Endodermal cell (in vitro differentiated cells): ENCODE measurements around the gene FYN. TPM values are rescaled to one million over a fixed set of nuclear protein-coding genes. Genes with fewer than 3 reads are reported as not detected.

Source experiments
- DNase-seq: peaks from one replicate; pipeline ENCODE4 v3.0.0-alpha.2; 2017
- H3K27ac ChIP-seq: 2 replicates; pipeline ENCODE4 v1.5.1; 2013; ENCODE audit warnings: mild to moderate bottlenecking, low read depth, low read length, moderate library complexity
- H3K27me3 ChIP-seq: 2 replicates; pipeline ENCODE4 v1.6.1; 2013; ENCODE audit warnings: mild to moderate bottlenecking, low read length, moderate library complexity; ENCODE audit not compliant: insufficient read depth, control insufficient read depth, poor library complexity, severe bottlenecking
- H3K36me3 ChIP-seq: 2 replicates; pipeline ENCODE4 v1.7.0; 2013; ENCODE audit warnings: mild to moderate bottlenecking, low read length, moderate library complexity; ENCODE audit not compliant: control insufficient read depth, insufficient read depth
- H3K4me1 ChIP-seq: one replicate; pipeline ENCODE4 v1.7.0; 2013; ENCODE audit warnings: low read length; ENCODE audit not compliant: control insufficient read depth, insufficient read depth
- H3K4me3 ChIP-seq: 2 replicates; pipeline ENCODE4 v1.5.1; 2013; ENCODE audit warnings: mild to moderate bottlenecking, low read length, moderate library complexity
- H3K9ac ChIP-seq: 2 replicates; pipeline ENCODE4 v1.6.1; 2013; ENCODE audit warnings: mild to moderate bottlenecking, low read length, moderate library complexity; ENCODE audit not compliant: poor library complexity, severe bottlenecking; ENCODE audit errors: extremely low read depth
- H3K9me3 ChIP-seq: 2 replicates; pipeline ENCODE4 v1.6.1; 2013; ENCODE audit warnings: mild to moderate bottlenecking, low read length, moderate library complexity; ENCODE audit not compliant: control insufficient read depth
- H3K27ac Mint-ChIP-seq: 2 replicates; pipeline ENCODE4 v1.8.0; 2020; ENCODE audit warnings: mixed read lengths
- H3K27me3 Mint-ChIP-seq: 2 replicates; pipeline ENCODE4 v1.8.0; 2021; ENCODE audit warnings: mild to moderate bottlenecking, mixed read lengths; ENCODE audit not compliant: insufficient read depth
- H3K36me3 Mint-ChIP-seq: 2 replicates; pipeline ENCODE4 v1.8.0; 2020; ENCODE audit warnings: low read depth, mixed read lengths
- H3K4me1 Mint-ChIP-seq: 2 replicates; pipeline ENCODE4 v1.8.0; 2020; ENCODE audit warnings: mixed read lengths
- H3K4me3 Mint-ChIP-seq: 2 replicates; pipeline ENCODE4 v1.8.0; 2020; ENCODE audit warnings: mild to moderate bottlenecking, moderate library complexity, mixed read lengths
- H3K9me3 Mint-ChIP-seq: 2 replicates; pipeline ENCODE4 v1.8.0; 2020; ENCODE audit warnings: mild to moderate bottlenecking, mixed read lengths
- CTCF ChIP-seq: fragments of 200-600 bp; sonication (generic); conservative IDR thresholded peaks from 2 replicates; pipeline ENCODE4 v1.5.0; 2021; ENCODE audit warnings: antibody characterized with exemption, mild to moderate bottlenecking
- WGBS, 2 experiments: methylation state at CpG; one replicate each; pipeline versions ENCODE4 v1.1.5 to v1.1.7; 2013; ENCODE audit warnings: missing lambda C conversion rate in 2 of 2, mixed read lengths in 1 of 2; ENCODE audit not compliant: insufficient coverage in 1 of 2, insufficient read length in 1 of 2; 5-methylcytosine and 5-hydroxymethylcytosine counted together
- total RNA-seq, 2 donors: library from RNA; stranded (reverse); fragmentation: NEBNext Ultra II Directional in 1 of 2; extraction: Animal tissue kit (Norgen Biotek cat#: 25700) in 1 of 2; gene quantifications; 2 replicates in 1 of 2; 3 replicates in 1 of 2; pipeline ENCODE4 v1.2.1, GENCODE V29; 2021

The FYN gene
- total RNA-seq, 2 donors from 2014 or later: 70.0 to 96.4 TPM

- H3K9me3 Mint-ChIP-seq: no peaks in the 10 kb centered on the region
- no peak for DNase-seq
- Histone ChIP-seq H3K9me3 (no peaks in the 10 kb centered on the region), H3K36me3 (peaks cover 7% of the 10 kb centered on the region), H3K27me3 (no peaks in the 10 kb centered on the region), H3K27ac (no peak overlapping the region), H3K4me1 (peaks cover 16% of the 10 kb centered on the region), H3K9ac (no peak overlapping the region), H3K4me3 (no peak overlapping the region)
- TF ChIP-seq CTCF: no peak
- no peak overlapping the region for H3K4me3 Mint-ChIP-seq
- H3K36me3 Mint-ChIP-seq: no peaks in the 10 kb centered on the region
- H3K4me1 Mint-ChIP-seq: peaks cover 32% of the 10 kb centered on the region
- WGBS, 2 experiments: 95 to 100% methylated on average over 2 to 4 of the region's 4 CpGs
- no peaks in the 10 kb centered on the region for H3K27me3 Mint-ChIP-seq
- no peak overlapping the region for H3K27ac Mint-ChIP-seq
Measured at GRCh38 chr6:111658462-111659154, 214.6 kb downstream of the FYN start.

GRCh38 chr6:111657146-111657545, 216.1 kb downstream of the FYN start:
- WGBS, 2 experiments: 80 to 97% methylated on average over 1 of the region's 1 CpG
- H3K9ac ChIP-seq: no peak overlapping the region
- no peak overlapping the region for H3K27ac ChIP-seq
- no peak for TF ChIP-seq CTCF
- Mint-ChIP-seq H3K4me3 (no peak overlapping the region), H3K9me3 (no peaks in the 10 kb centered on the region), H3K4me1 (peaks cover 23% of the 10 kb centered on the region), H3K27ac (no peak overlapping the region), H3K27me3 (no peaks in the 10 kb centered on the region), H3K36me3 (no peaks in the 10 kb centered on the region)
- no peak overlapping the region for H3K4me3 ChIP-seq
- DNase-seq: no peak
- peaks cover 9% of the 10 kb centered on the region for H3K4me1 ChIP-seq
- H3K36me3 ChIP-seq: peaks cover 7% of the 10 kb centered on the region
- no peaks in the 10 kb centered on the region for H3K27me3 ChIP-seq
- H3K9me3 ChIP-seq: no peaks in the 10 kb centered on the region

- Histone ChIP-seq H3K9me3 (peaks cover 3% of the 10 kb centered on the region), H3K9ac (no peak overlapping the region), H3K4me3 (no peak overlapping the region), H3K4me1 (no peaks in the 10 kb centered on the region), H3K36me3 (no peaks in the 10 kb centered on the region), H3K27me3 (no peaks in the 10 kb centered on the region), H3K27ac (no peak overlapping the region)
- DNase-seq: no peak
- H3K27me3 Mint-ChIP-seq: no peaks in the 10 kb centered on the region
- H3K36me3 Mint-ChIP-seq: no peaks in the 10 kb centered on the region
- H3K4me3 Mint-ChIP-seq: no peak overlapping the region
- H3K4me1 Mint-ChIP-seq: peaks cover 13% of the 10 kb centered on the region
- no peak for TF ChIP-seq CTCF
- peaks cover 6% of the 10 kb centered on the region for H3K9me3 Mint-ChIP-seq
- WGBS, 2 experiments: 83% methylated on average over 2 of the region's 2 CpGs; no CpG with 5 or more reads in 1 of the 2 experiments
- no peak overlapping the region for H3K27ac Mint-ChIP-seq
Measured at GRCh38 chr6:111653979-111654378, 219.3 kb downstream of the FYN start.
